ENCODE results near the gene CMC4. TPM values are rescaled to one million over a fixed set of nuclear protein-coding genes. Genes with fewer than 3 reads are reported as not detected.

CMC4 gene
- total and polyA plus RNA-seq, 2 of the 4 experiments (the other 2 are of a cell fraction) = 6.4 to 8.4 TPM

GRCh38 chrX:155112171-155112570 is 41.2 kb upstream of the CMC4 start:
- CTCF ChIA-PET = no interaction called here
- DNase-seq (peak; percentile 2), ATAC-seq (ENCODE audit: low read depth) (no peak)
- H3K27me3 ChIP-seq (ENCODE audit: control insufficient read depth, insufficient read depth, low read length) = no peaks in the 10 kb centered on the region
- in situ Hi-C loops (cut with MboI; ENCODE audit: low sequenced_read_pairs) (no loop called here), intact Hi-C loops (cut with micrococcal nuclease) (no loop called here), dilution Hi-C loops (cut with HindIII; ENCODE audit: low sequenced_read_pairs, unreplicated experiment) (no loop called here)
- H3K4ac ChIP-seq (ENCODE audit: low read depth, low read length) = no peak overlapping the region
- POLR2A ChIA-PET (ENCODE audit: unreplicated experiment) = no interaction called here
- no peaks in the 10 kb centered on the region for H3K79me1 ChIP-seq (ENCODE audit: low read depth in 1 of 2, low read length in 2 of 2)
- TF ChIP-seq RAD21 (IDR thresholded peaks at IDR 0.05; ENCODE audit: low read length) (no peak), CEBPB (IDR thresholded peaks at IDR 0.05; ENCODE audit: low read depth, low read length) (peak; percentile 23; the same call in 1 of the 2 replicates)
- no peaks in the 10 kb centered on the region for H3K36me3 ChIP-seq (ENCODE audit: control insufficient read depth, insufficient read depth, low read length)
- no peak overlapping the region; the same call in 1 of the 2 replicates for H3K14ac ChIP-seq (replicated peaks; ENCODE audit: low read depth, low read length)
- H3K56ac ChIP-seq (ENCODE audit: extremely low read depth, insufficient read depth, low read length) = no peak overlapping the region
- H3K27ac ChIP-seq (ENCODE audit: insufficient read depth, low read length) = no peak overlapping the region
- H3K4me3 ChIP-seq (ENCODE audit: insufficient read depth, low read depth, low read length) = no peak overlapping the region
- H3K23ac ChIP-seq (ENCODE audit: low read depth, low read length) = no peak overlapping the region
- no peak overlapping the region for H2BK20ac ChIP-seq (ENCODE audit: low read depth, low read length)
- H2BK120ac ChIP-seq (ENCODE audit: low read depth, low read length) = no peak overlapping the region
- no peaks in the 10 kb centered on the region for H4K20me1 ChIP-seq (ENCODE audit: insufficient read depth, low read length)
- H3K9me3 ChIP-seq (ENCODE audit: control insufficient read depth, insufficient read depth, low read length) = 0 out of 2 replicates have a peak, but pooled peaks cover 2% of the 10 kb centered on the region
- no peak overlapping the region for H4K91ac ChIP-seq (ENCODE audit: insufficient read depth, low read depth, low read length)
- no peak overlapping the region for H3K18ac ChIP-seq (ENCODE audit: low read depth, low read length)
- WGBS, 2 experiments (ENCODE audit: extremely low coverage in 2 of 2, insufficient read length in 1 of 2) = no CpG with 5 or more reads among the region's 3 CpGs
- H4K8ac ChIP-seq (ENCODE audit: low read depth in 2 of 2, low read length in 2 of 2) = no peak overlapping the region
- no TSS peak for BruUV-seq (replicated peaks)
- H2AK5ac ChIP-seq (ENCODE audit: low read depth, low read length) = no peak overlapping the region
- H4K5ac ChIP-seq (ENCODE audit: low read depth, low read length) = no peak overlapping the region
- H3K4me2 ChIP-seq (ENCODE audit: low read depth, low read length) = no peak overlapping the region
- H3K9ac ChIP-seq (ENCODE audit: low read depth, low read length) = no peak overlapping the region
- no peak overlapping the region for H2AFZ ChIP-seq (replicated peaks; ENCODE audit: low read length, poor library complexity)
- no peak overlapping the region for H2AK9ac ChIP-seq (replicated peaks; ENCODE audit: low read depth, low read length, poor library complexity)
- H2BK5ac ChIP-seq (ENCODE audit: low read depth, low read length, poor library complexity, severe bottlenecking) = no peak overlapping the region
- no peaks in the 10 kb centered on the region for H3K9me1 ChIP-seq (ENCODE audit: insufficient read depth, low read length)
- H3K4me1 ChIP-seq (ENCODE audit: control insufficient read depth, insufficient read depth, low read length) = no peaks in the 10 kb centered on the region
- no peak overlapping the region for H2BK15ac ChIP-seq (ENCODE audit: low read depth, low read length)
